Ishikawa (cell line): ENCODE measurements around the gene ATRAID.

Experiments
- CEBPB ChIP-seq: IDR thresholded peaks from 2 replicates; pipeline ENCODE4 v1.6.1; 2012
- EGR1 ChIP-seq: IDR thresholded peaks from 2 replicates; pipeline ENCODE4 v1.6.1; 2012
- EP300 ChIP-seq: IDR thresholded peaks from 2 replicates; pipeline ENCODE4 v1.6.1; 2012; ENCODE audit warnings: borderline replicate concordance
- FOXM1 ChIP-seq: IDR thresholded peaks from 2 replicates; pipeline ENCODE4 v1.6.1; 2012; ENCODE audit warnings: low read depth, borderline replicate concordance
- REST ChIP-seq: IDR thresholded peaks from 2 replicates; pipeline ENCODE4 v1.6.1; 2012; ENCODE audit warnings: low read depth, mild to moderate bottlenecking
- TAF1 ChIP-seq: IDR thresholded peaks from 2 replicates; pipeline ENCODE4 v1.6.1; 2012; ENCODE audit warnings: low read depth, mild to moderate bottlenecking
- TCF12 ChIP-seq: IDR thresholded peaks from 2 replicates; pipeline ENCODE4 v1.6.1; 2012; ENCODE audit warnings: low read depth
- TEAD4 ChIP-seq: IDR thresholded peaks from 2 replicates; pipeline ENCODE4 v1.6.1; 2012
- YY1 ChIP-seq: IDR thresholded peaks from 2 replicates; pipeline ENCODE4 v1.6.1; 2012; ENCODE audit warnings: low read depth

GRCh38 chr2:27182346-27182745 lies 29.5 kb upstream of the ATRAID start:
- no peak for TF ChIP-seq YY1
- no peak for TF ChIP-seq EGR1
- TF ChIP-seq FOXM1, result no peak
- no peak for TF ChIP-seq TAF1
- TF ChIP-seq REST, result no peak
- TF ChIP-seq TCF12, result no peak
- no peak for TF ChIP-seq TEAD4
- no peak for TF ChIP-seq CEBPB
- no peak for TF ChIP-seq EP300
